Bronchial epithelial cell (primary cell): Measurements from ENCODE around the gene WDFY2. TPM values are rescaled to one million over a fixed set of nuclear protein-coding genes. Genes with fewer than 3 reads are reported as not detected.
"Not testable (repeated sequence)": the region's sequence is repeated elsewhere in the genome, so short reads cannot be mapped to it uniquely, and the experiment has no call there.

ENCODE experiments used
- DNase-seq: peaks from one replicate; pipeline ENCODE4 v3.0.0-alpha.2; 2010; ENCODE audit warnings: low read depth
- FAIRE-seq: peaks from 2 replicates; lab custom pipeline; 2011; peaks lifted over from hg19 to GRCh38; lab: Jason Lieb, UNC
- H3K27me3 ChIP-seq: 2 replicates; pipeline ENCODE4 v1.5.1; 2011; ENCODE audit warnings: low read length; ENCODE audit not compliant: control insufficient read depth, insufficient read depth
- H3K36me3 ChIP-seq: 2 replicates; pipeline ENCODE4 v1.5.1; 2011; ENCODE audit warnings: low read length; ENCODE audit not compliant: control insufficient read depth, insufficient read depth
- H3K4me3 ChIP-seq: 2 replicates; pipeline ENCODE4 v1.5.1; 2011; ENCODE audit warnings: mild to moderate bottlenecking, low read depth, low read length, control low read depth
- CTCF ChIP-seq: IDR thresholded peaks from 2 replicates; pipeline ENCODE4 v1.5.1; 2011; ENCODE audit warnings: mild to moderate bottlenecking, moderate library complexity, low read length, control low read depth, inconsistent platforms; ENCODE audit not compliant: insufficient read depth, severe bottlenecking
- total RNA-seq: library from RNA; depleted of rRNA; stranded (reverse); fragments of >200 nt; gene quantifications from 2 replicates; pipeline ENCODE4 v1.2.1, GENCODE V29; 2014

Gene WDFY2
- total RNA-seq, 1 donor from 2014 or later, result 11.3 TPM

- TF ChIP-seq CTCF, result no peak
- no peaks in the 10 kb centered on the region for H3K27me3 ChIP-seq
- no peak for FAIRE-seq
Observed at GRCh38 chr13:51645761-51646670, 61.8 kb downstream of the WDFY2 start.

GRCh38 chr13:51647067-51647466 lies 62.8 kb downstream of the WDFY2 start:
- no peak for TF ChIP-seq CTCF
- Histone ChIP-seq H3K27me3 (no peaks in the 10 kb centered on the region), H3K4me3 (no peak overlapping the region), H3K36me3 (peaks cover 3% of the 10 kb centered on the region)
- FAIRE-seq (no peak), DNase-seq (no peak)

More at GRCh38 chr13:51645761-51646670, 61.8 kb downstream of the WDFY2 start:
- H3K4me3 ChIP-seq, result no peak overlapping the region
- no peak for DNase-seq
- H3K36me3 ChIP-seq, result peaks cover 3% of the 10 kb centered on the region

GRCh38 chr13:51652193-51652592 lies 67.9 kb downstream of the WDFY2 start:
- H3K4me3 ChIP-seq, H3K27me3 ChIP-seq, DNase-seq, FAIRE-seq, H3K36me3 ChIP-seq: not testable (repeated sequence)

GRCh38 chr13:51659276-51660127 lies 75.2 kb downstream of the WDFY2 start:
- TF ChIP-seq CTCF, result no peak
- Histone ChIP-seq H3K36me3 (peaks cover 4% of the 10 kb centered on the region), H3K27me3 (no peaks in the 10 kb centered on the region), H3K4me3 (no peak overlapping the region)
- FAIRE-seq (no peak), DNase-seq (no peak)

- DNase-seq (no peak), FAIRE-seq (no peak)
- TF ChIP-seq CTCF, result no peak
- H3K4me3 ChIP-seq, result no peak overlapping the region
- no peaks in the 10 kb centered on the region for H3K27me3 ChIP-seq
- H3K36me3 ChIP-seq, result peaks cover 4% of the 10 kb centered on the region
Observed at GRCh38 chr13:51660813-51661212, 76.6 kb downstream of the WDFY2 start.
